Heart left ventricle (tissue), 16 donors: ENCODE results near the gene GNG3. TPM values are rescaled to one million over a fixed set of nuclear protein-coding genes. Genes with fewer than 3 reads are reported as not detected.

Experiments
- ATAC-seq, 4 donors: fragments of 200-7000 bp; cut with Tn5 transposase; one replicate each; pipeline ENCODE4 v1.9.1; 2020 to 2022; ENCODE audit warnings: moderate library complexity in 4 of 4, mild to moderate bottlenecking in 3 of 4, moderate number of reproducible peaks in 1 of 4
- DNase-seq, 5 donors: peaks; one replicate each; pipeline ENCODE4 v3.0.0-alpha.2; 2020
- H3K27ac ChIP-seq, 12 donors: fragments of 200-600 bp; sonication (generic) in 4 of 12; one replicate each; pipeline versions ENCODE4 v1.5.0 to v1.8.0; 2016 to 2022; ENCODE audit warnings: mild to moderate bottlenecking in 2 of 12
- H3K27me3 ChIP-seq, 9 donors: fragments of 200-600 bp; sonication (generic) in 2 of 9; one replicate each; pipeline versions ENCODE4 v1.5.1 to v1.8.0; 2016 to 2022; ENCODE audit warnings: mild to moderate bottlenecking in 3 of 9
- H3K36me3 ChIP-seq, 9 donors: fragments of 200-600 bp; sonication (generic) in 2 of 9; one replicate each; pipeline versions ENCODE4 v1.5.0 to v1.8.0; 2018 to 2022; ENCODE audit warnings: mild to moderate bottlenecking in 2 of 9
- H3K4me1 ChIP-seq, 12 donors: fragments of 200-600 bp; sonication (generic) in 4 of 12; one replicate each; pipeline versions ENCODE4 v1.5.0 to v1.8.0; 2016 to 2022; ENCODE audit warnings: mild to moderate bottlenecking in 3 of 12
- H3K4me3 ChIP-seq, 12 donors: fragments of 200-600 bp; sonication (generic) in 4 of 12; one replicate each; pipeline versions ENCODE4 v1.5.0 to v1.8.0; 2017 to 2022; ENCODE audit warnings: mild to moderate bottlenecking in 9 of 12, moderate library complexity in 4 of 12
- H3K9me3 ChIP-seq, 12 donors: fragments of 200-600 bp; sonication (generic) in 4 of 12; one replicate each; pipeline versions ENCODE4 v1.5.0 to v1.8.0; 2016 to 2022; ENCODE audit warnings: mild to moderate bottlenecking in 1 of 12
- POLR2A ChIP-seq, 2 donors: fragments of 450-650 bp; IDR thresholded peaks; one replicate each; pipeline ENCODE4 v1.6.1; 2017; ENCODE audit warnings: antibody characterized with exemption in 2 of 2, mild to moderate bottlenecking in 2 of 2, moderate library complexity in 2 of 2
- WGBS, 4 donors: extraction: QIAGEN DNeasy Blood & Tissue Kit in 2 of 4; methylation state at CpG; one replicate each; pipeline versions ENCODE4 v1.1.5 to v1.1.7; 2013 to 2018; 5-methylcytosine and 5-hydroxymethylcytosine counted together
- intact Hi-C, 10 donors: fragments of 100-400 bp; cut with DNase I; formaldehyde crosslinking; loops; one replicate each; pipeline versions ENCODE4 v1.11.1 to v1.14.2; 2022
- polyA plus RNA-seq, 2 donors: library from polyadenylated mRNA; stranded (reverse); fragments of 200-250 nt; gene quantifications; one replicate each; pipeline ENCODE4 v1.2.3, GENCODE V29; 2013
- total RNA-seq, 9 donors: library from RNA; depleted of rRNA in 2 of 9; stranded (reverse); fragments of >200 nt in 2 of 9; fragmentation: NEBNext Ultra II Directional in 3 of 9; extraction: Animal tissue kit (Norgen Biotek cat#: 25700) in 3 of 9; gene quantifications; one replicate each; pipeline versions ENCODE4 v1.1.0 to v1.2.4, GENCODE V29; 2016 to 2023
- TF ChIP-seq, protein P1 (sequence below), 12 donors: fragments of 200-600 bp; sonication (generic) in 4 of 12; IDR thresholded peaks; one replicate each; pipeline versions ENCODE4 v1.5.0 to v1.8.0; 2018 to 2022; ENCODE audit warnings: antibody characterized with exemption in 12 of 12, mild to moderate bottlenecking in 5 of 12
- donor health status: ischemic (EF 13 %, LVEDD 7.1; RV severe dilation, severe dysfunction).
- donor health status: healthy with polysubstance abuse.
- donor health status: DM: no; HTN: yes; CAD: no.
- donor health status: DM: no; HTN: no; CAD: no.
- donor health status: ischemic (EF 25% LVEDD 6.9; RV normal size, moderate dysfunction).
- donor health status: ischemic (EF 25% LVEDD 5.7; RV mildly dilated, moderate dysfunction).
- donor health status: healthy.
- donor health status: DM: yes; HTN: yes; CAD: no.
- donor health status: ischemic (EF 35%, LVEDD 5.7; RV mildly dilated, moderate dysfunction).
- donor health status: nonischemic (EF 11% LVEDD 7.7; RV severe dilation, severe dysfunction).
- donor health status: DM: yes; HTN: yes; CAD: no.
- donor health status: PGD.
- donor health status: ischemic (EF 29% LVEDD 5.4; RV normal size, mild dysfunction).
- donor health status: nonischemic (EF 23%, LVEDD 6.1; RV moderate dilation, normal function).

Gene GNG3
- total and polyA plus RNA-seq, 11 donors: 0.14 to 0.55 (median 0.29) TPM; not detected in 6

DNA sequence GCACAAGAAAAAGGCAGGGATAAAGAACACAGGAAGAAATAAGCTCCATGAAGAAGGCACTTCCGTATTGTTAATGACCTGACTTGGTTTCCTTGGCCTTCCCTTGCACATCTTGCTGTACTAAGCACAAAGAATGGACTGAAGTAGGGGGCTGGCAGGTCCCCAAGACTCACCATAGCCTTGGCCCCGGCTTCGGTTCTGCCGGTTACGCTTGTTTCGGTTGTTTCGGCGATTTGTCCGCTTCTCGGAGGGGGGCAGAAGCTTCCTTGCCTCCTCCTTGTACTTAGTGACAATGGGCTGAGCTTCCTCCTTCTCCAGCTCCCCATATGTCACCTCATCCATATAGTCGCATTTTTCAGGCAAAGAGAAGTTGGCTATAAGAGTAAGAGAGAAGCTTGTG is 9.3 kb downstream of the GNG3 start:
- peaks cover 0 to 26% (median 11%) of the 10 kb centered on the region in 12 donors for H3K4me1 ChIP-seq

GRCh38 chr11:62719302-62719978 is 12.0 kb downstream of the GNG3 start:
- intact Hi-C loops: no loop called here
- Histone ChIP-seq H3K36me3 (peaks cover 16 to 100% (median 96%) of the 10 kb centered on the region in 9 donors), H3K27me3 (no peaks in the 10 kb centered on the region), H3K4me3 (no peak overlapping the region), H3K9me3 (no peaks in the 10 kb centered on the region), H3K4me1 (peaks cover 0 to 21% (median 10%) of the 10 kb centered on the region in 12 donors), H3K27ac (no peak overlapping the region)
- no peak for DNase-seq
- WGBS, 4 donors: 69 to 83% (median 81%) methylated on average over 2 of the region's 2 CpGs
- TF ChIP-seq POLR2A (IDR thresholded peaks at IDR 0.05): no peak
- TF ChIP-seq, protein P1, sequence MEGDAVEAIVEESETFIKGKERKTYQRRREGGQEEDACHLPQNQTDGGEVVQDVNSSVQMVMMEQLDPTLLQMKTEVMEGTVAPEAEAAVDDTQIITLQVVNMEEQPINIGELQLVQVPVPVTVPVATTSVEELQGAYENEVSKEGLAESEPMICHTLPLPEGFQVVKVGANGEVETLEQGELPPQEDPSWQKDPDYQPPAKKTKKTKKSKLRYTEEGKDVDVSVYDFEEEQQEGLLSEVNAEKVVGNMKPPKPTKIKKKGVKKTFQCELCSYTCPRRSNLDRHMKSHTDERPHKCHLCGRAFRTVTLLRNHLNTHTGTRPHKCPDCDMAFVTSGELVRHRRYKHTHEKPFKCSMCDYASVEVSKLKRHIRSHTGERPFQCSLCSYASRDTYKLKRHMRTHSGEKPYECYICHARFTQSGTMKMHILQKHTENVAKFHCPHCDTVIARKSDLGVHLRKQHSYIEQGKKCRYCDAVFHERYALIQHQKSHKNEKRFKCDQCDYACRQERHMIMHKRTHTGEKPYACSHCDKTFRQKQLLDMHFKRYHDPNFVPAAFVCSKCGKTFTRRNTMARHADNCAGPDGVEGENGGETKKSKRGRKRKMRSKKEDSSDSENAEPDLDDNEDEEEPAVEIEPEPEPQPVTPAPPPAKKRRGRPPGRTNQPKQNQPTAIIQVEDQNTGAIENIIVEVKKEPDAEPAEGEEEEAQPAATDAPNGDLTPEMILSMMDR (IDR thresholded peaks at IDR 0.05): no peak
- no peak for ATAC-seq

More for the DNA sequence above, 9.3 kb downstream of the GNG3 start:
- ATAC-seq (no peak), DNase-seq (no peak)
- TF ChIP-seq POLR2A (IDR thresholded peaks at IDR 0.05): no peak
- TF ChIP-seq, protein P1 (IDR thresholded peaks at IDR 0.05): no peak
- Histone ChIP-seq H3K27me3 (no peaks in the 10 kb centered on the region), H3K4me3 (no peak overlapping the region), H3K27ac (no peak overlapping the region), H3K9me3 (no peaks in the 10 kb centered on the region), H3K36me3 (peaks cover 13 to 100% (median 98%) of the 10 kb centered on the region in 9 donors)
- 89 to 94% (median 90%) methylated on average over 11 of the region's 11 CpGs for WGBS, 4 donors
- intact Hi-C loops: no loop called here

- DNase-seq: no peak
- Histone ChIP-seq H3K4me1 (peaks cover 0 to 37% (median 22%) of the 10 kb centered on the region in 12 donors), H3K27ac (no peak overlapping the region), H3K27me3 (no peaks in the 10 kb centered on the region), H3K4me3 (no peak overlapping the region), H3K36me3 (peaks cover 7 to 80% (median 74%) of the 10 kb centered on the region in 9 donors), H3K9me3 (no peaks in the 10 kb centered on the region)
- 47 to 60% (median 56%) methylated on average over 6 to 7 of the region's 7 CpGs for WGBS, 4 donors
- ATAC-seq: no peak
- TF ChIP-seq, protein P1 (IDR thresholded peaks at IDR 0.05): no peak
- no peak for TF ChIP-seq POLR2A (IDR thresholded peaks at IDR 0.05)
- intact Hi-C loops: loop anchor here in 2 of 10 donors (10.0 kb wide), 2 partner anchors 123 to 133 kb away; no protein-coding TSS in a partner anchor
These were observed 14.5 kb downstream of the GNG3 start for GRCh38 chr11:62721994-62722393.

DNA sequence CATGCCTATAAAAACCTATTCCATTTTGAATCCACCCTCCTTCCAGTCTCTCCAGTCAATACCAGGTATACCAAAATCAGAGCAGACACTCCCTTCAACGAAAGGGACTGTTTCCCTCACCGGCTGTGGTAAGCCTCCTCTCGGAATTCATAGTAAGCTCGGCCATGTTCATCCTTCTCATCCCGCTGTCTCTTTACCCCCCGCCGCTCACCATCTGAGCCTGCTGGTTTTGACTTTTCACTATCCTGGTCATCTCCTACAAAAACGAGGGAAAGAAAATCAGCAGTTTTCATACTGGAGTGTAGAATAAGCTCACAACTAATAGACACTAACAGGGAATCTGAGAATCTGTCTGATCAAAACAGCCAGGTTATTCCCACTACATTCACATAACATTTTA is 16.7 kb downstream of the GNG3 start:
- TF ChIP-seq, protein P1 (IDR thresholded peaks at IDR 0.05): no peak
- no peak for TF ChIP-seq POLR2A (IDR thresholded peaks at IDR 0.05)
- H3K36me3 ChIP-seq: peaks cover 7 to 58% (median 52%) of the 10 kb centered on the region in 9 donors
- H3K27ac ChIP-seq: peak overlapping the region in 1 of 12 donors; percentile 18
- H3K27me3 ChIP-seq: no peaks in the 10 kb centered on the region
- peaks cover 0 to 36% (median 23%) of the 10 kb centered on the region in 12 donors for H3K4me1 ChIP-seq
- peak overlapping the region in 8 of 12 donors; percentile 64 to 98 (median 85) for H3K4me3 ChIP-seq
- DNase-seq (no peak), ATAC-seq (no peak)
- WGBS, 4 donors: 32 to 40% (median 37%) methylated on average over 8 of the region's 8 CpGs
- intact Hi-C loops: loop anchor here in 2 of 10 donors (10.0 kb wide), 2 partner anchors 121 to 131 kb away; no protein-coding TSS in a partner anchor
- H3K9me3 ChIP-seq: no peaks in the 10 kb centered on the region
